Activated naive CD4-positive, alpha-beta T cell treated with anti-CD3 and anti-CD28 coated beads for 36 hours (primary cell): ENCODE data around the gene KANK4. TPM values are rescaled to one million over a fixed set of nuclear protein-coding genes. Genes with fewer than 3 reads are reported as not detected.

Experiments
- CTCF ChIA-PET: fragments of 350-600 bp; sonication (Branson Sonifier 250); formaldehyde crosslinking; loops from one replicate; lab custom pipeline; 2021; ENCODE audit warnings: antibody characterized with exemption; lab: Charles Lee
- DNase-seq: peaks from one replicate; pipeline ENCODE4 v3.0.0-alpha.2; 2020
- H3K27ac Mint-ChIP-seq: one replicate; pipeline ENCODE4 v1.8.0; 2021; ENCODE audit warnings: mild to moderate bottlenecking, mixed read lengths
- H3K27me3 Mint-ChIP-seq: one replicate; pipeline ENCODE4 v1.8.0; 2021; ENCODE audit warnings: low read depth, mixed read lengths
- H3K36me3 Mint-ChIP-seq: one replicate; pipeline ENCODE4 v1.8.0; 2021; ENCODE audit warnings: low read depth, mixed read lengths
- H3K4me1 Mint-ChIP-seq: one replicate; pipeline ENCODE4 v1.8.0; 2021; ENCODE audit warnings: low read depth, mixed read lengths
- H3K4me3 Mint-ChIP-seq: one replicate; pipeline ENCODE4 v1.8.0; 2021; ENCODE audit warnings: mild to moderate bottlenecking, moderate library complexity, mixed read lengths
- H3K9me3 Mint-ChIP-seq: one replicate; pipeline ENCODE4 v1.8.0; 2021; ENCODE audit warnings: mixed read lengths
- intact Hi-C: fragments of 100-400 bp; cut with micrococcal nuclease; formaldehyde crosslinking; loops from one replicate; pipeline ENCODE4 v1.15.1; 2023
- total RNA-seq, 2 experiments: library from RNA; stranded (reverse); gene quantifications; one replicate each; pipeline ENCODE4 v1.2.3, GENCODE V29; 2021

The KANK4 gene
- total RNA-seq, 2 experiments from 2014 or later: not detected

DNA sequence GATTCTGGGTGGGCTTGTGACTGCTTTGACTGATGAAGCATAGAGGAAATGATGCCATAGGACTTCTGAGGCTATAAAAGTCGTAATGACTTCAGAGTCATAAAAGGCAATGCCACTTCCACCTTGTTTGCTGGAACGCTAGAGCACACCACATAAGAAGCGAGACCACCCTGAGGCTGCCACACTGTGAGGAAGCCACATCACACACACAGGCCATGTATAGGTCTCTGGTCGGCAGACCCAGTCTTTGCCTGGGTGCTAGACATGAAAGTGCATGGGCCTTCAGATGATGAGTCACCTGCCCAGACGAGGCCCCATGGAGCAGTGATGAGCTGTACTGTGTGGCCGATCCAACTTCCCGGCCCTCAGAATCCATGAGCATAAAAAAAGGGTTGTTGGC lies 14.2 kb upstream of the KANK4 start:
- H3K27me3 Mint-ChIP-seq: no peaks in the 10 kb centered on the region
- H3K9me3 Mint-ChIP-seq: no peaks in the 10 kb centered on the region
- no peaks in the 10 kb centered on the region for H3K4me1 Mint-ChIP-seq
- H3K36me3 Mint-ChIP-seq: no peaks in the 10 kb centered on the region
- H3K27ac Mint-ChIP-seq: no peak overlapping the region
- intact Hi-C loops: no loop called here
- H3K4me3 Mint-ChIP-seq: no peak overlapping the region
- no peak for DNase-seq
- CTCF ChIA-PET: interaction anchor here (0.7 kb wide), 1 partner anchor 174 kb away, joined by 3 read pairs; no protein-coding TSS in a partner anchor

DNA sequence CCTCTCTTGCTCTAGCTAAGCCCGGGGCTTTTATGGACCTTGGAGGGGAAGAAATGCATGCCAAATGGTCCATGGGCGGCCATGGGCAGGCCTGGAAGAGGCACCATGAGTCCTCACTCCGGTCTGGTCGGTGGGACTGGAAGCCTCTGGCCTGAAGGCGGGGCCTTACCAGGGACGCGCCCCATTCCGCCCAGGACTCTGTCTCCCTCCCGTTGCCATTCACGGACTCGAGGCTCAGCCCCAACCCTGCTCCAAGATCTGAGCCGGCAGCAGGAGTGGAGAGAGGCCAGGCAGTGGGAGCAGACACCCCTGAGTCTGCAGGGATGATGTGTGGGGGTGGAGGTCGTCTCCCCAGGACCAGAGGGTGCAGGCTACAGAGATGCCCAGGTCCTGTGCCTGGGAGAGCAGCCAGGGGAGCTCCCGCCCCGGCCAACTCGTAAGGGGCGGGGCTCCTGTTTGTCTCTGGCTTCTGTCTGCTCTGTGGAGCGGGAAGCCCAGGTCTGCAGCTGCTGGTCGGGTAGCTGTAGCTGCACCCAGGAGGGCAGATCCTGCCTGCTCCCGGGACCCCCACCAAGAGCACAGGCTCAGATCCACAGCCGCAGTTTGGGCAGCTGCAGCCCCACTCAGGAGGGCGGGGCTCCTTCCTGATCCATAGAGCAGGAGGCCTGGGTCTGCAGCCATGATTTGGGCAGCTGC lies 8.3 kb upstream of the KANK4 start:
- Mint-ChIP-seq H3K4me1 (no peaks in the 10 kb centered on the region), H3K36me3 (no peaks in the 10 kb centered on the region), H3K27me3 (peaks cover 3% of the 10 kb centered on the region), H3K9me3 (no peaks in the 10 kb centered on the region), H3K4me3 (no peak overlapping the region), H3K27ac (no peak overlapping the region)
- no peak for DNase-seq
- CTCF ChIA-PET: no interaction called here
- intact Hi-C loops: no loop called here

DNA sequence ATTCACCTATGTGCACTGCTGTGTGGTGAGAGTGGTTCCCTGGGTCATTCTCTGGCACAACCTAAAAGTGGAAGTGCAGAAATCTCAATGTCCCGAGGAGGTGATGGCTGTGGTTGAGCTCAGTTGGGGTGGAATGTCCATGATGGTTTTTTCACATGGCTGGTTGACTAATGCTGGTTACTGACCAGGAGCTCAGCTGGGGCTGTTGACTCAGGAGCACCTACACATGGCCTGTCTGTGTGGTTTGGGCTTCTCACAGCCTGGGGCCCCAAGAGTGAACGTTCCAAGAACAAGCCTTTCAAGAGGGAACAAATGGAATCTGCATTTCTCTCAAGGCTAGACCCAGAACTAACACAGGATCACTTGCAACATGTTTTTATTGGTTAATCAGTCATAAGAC lies 6.4 kb upstream of the KANK4 start:
- Mint-ChIP-seq H3K27me3 (peaks cover 5% of the 10 kb centered on the region), H3K4me1 (no peaks in the 10 kb centered on the region), H3K27ac (no peak overlapping the region), H3K36me3 (no peaks in the 10 kb centered on the region), H3K4me3 (no peak overlapping the region), H3K9me3 (no peaks in the 10 kb centered on the region)
- intact Hi-C loops: no loop called here
- no peak for DNase-seq
- CTCF ChIA-PET: no interaction called here

DNA sequence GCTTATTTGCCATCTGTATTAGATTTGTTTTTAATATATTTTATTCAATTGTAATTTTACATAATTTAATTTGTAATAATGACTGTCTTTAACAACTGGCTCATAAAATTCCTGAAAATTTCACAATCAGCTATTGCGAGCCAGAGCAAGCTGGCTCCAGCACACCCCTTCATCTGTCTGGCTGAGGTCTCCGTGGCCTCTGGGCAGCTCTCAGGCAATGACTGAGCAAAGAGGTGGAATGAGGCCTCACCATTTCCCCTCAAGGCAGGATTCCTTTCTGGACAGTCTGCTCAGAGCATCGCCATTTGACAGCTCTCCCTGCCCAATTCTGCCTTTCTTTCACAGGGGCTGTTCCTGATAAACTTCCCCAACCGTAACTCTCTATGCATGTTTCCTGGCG lies 5.8 kb upstream of the KANK4 start:
- no peaks in the 10 kb centered on the region for H3K36me3 Mint-ChIP-seq
- no peaks in the 10 kb centered on the region for H3K9me3 Mint-ChIP-seq
- intact Hi-C loops: no loop called here
- no peaks in the 10 kb centered on the region for H3K4me1 Mint-ChIP-seq
- no peak overlapping the region for H3K4me3 Mint-ChIP-seq
- no peak overlapping the region for H3K27ac Mint-ChIP-seq
- peaks cover 11% of the 10 kb centered on the region for H3K27me3 Mint-ChIP-seq
- DNase-seq: no peak
- CTCF ChIA-PET: no interaction called here

DNA sequence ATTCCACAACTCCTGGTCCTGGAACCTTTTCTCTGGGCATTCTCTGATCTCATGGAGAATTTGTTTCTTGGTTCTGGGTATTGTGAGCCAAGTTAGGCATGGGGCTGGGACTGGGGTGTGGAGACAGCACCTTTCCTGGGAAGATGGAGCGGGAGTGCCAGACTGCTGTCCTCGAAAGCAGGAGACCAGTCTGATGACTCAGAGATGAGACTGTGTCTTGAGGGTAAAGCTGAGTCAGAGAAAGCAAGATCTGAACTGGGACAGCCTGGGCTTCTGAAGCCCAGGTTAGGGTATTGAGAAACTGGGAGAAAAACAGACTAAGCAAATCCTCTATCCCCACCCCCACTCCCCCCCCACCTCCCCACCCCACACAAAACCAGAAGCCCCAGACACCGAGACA lies 2.2 kb upstream of the KANK4 start:
- intact Hi-C loops: no loop called here
- Mint-ChIP-seq H3K4me3 (no peak overlapping the region), H3K27ac (no peak overlapping the region), H3K9me3 (no peaks in the 10 kb centered on the region), H3K4me1 (peaks cover 2% of the 10 kb centered on the region), H3K36me3 (no peaks in the 10 kb centered on the region), H3K27me3 (peaks cover 30% of the 10 kb centered on the region)
- CTCF ChIA-PET: interaction anchor here (1.1 kb wide), 1 partner anchor 146 kb away, joined by 3 read pairs; no protein-coding TSS in a partner anchor
- no peak for DNase-seq

DNA sequence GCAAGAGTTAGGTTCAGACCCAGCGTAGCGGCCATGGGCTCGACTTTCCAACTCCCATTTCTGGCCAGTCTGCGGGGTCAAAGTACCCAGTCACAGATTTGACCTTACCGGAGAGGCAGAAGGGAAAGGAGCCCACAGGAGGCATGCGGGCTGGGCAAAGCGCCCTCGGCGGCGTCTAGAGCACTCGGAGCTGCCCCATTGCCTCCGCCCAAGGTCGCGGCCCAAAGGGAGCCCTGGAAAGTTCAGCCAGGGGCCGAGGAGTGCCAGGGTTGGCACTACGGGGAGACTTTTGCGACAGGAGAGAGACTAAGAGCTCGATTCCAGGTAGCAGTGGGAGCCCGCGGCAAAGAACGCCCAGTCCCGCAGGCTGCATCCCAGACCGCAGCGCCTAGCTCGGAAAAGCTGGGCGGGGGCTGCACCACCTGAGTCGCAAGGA lies 896 bp downstream of the KANK4 start:
- CTCF ChIA-PET: interaction anchor here (0.8 kb wide), 1 partner anchor 143 kb away, joined by 3 read pairs; no protein-coding TSS in a partner anchor
- DNase-seq: no peak
- Mint-ChIP-seq H3K27me3 (peaks cover 30% of the 10 kb centered on the region), H3K4me3 (no peak overlapping the region), H3K4me1 (peaks cover 2% of the 10 kb centered on the region), H3K9me3 (no peaks in the 10 kb centered on the region), H3K27ac (no peak overlapping the region), H3K36me3 (no peaks in the 10 kb centered on the region)
- intact Hi-C loops: no loop called here

- CTCF ChIA-PET: no interaction called here
- no peaks in the 10 kb centered on the region for H3K9me3 Mint-ChIP-seq
- no peak for DNase-seq
- no peaks in the 10 kb centered on the region for H3K36me3 Mint-ChIP-seq
- no peak overlapping the region for H3K4me3 Mint-ChIP-seq
- intact Hi-C loops: no loop called here
- peaks cover 2% of the 10 kb centered on the region for H3K4me1 Mint-ChIP-seq
- H3K27me3 Mint-ChIP-seq: peaks cover 30% of the 10 kb centered on the region
- no peak overlapping the region for H3K27ac Mint-ChIP-seq
Measured at GRCh38 chr1:62317021-62317768, 2.0 kb downstream of the KANK4 start.

GRCh38 chr1:62316135-62316534 lies 3.1 kb downstream of the KANK4 start:
- no peak overlapping the region for H3K27ac Mint-ChIP-seq
- no peak for DNase-seq
- H3K4me3 Mint-ChIP-seq: no peak overlapping the region
- H3K36me3 Mint-ChIP-seq: no peaks in the 10 kb centered on the region
- H3K27me3 Mint-ChIP-seq: peaks cover 28% of the 10 kb centered on the region
- CTCF ChIA-PET: no interaction called here
- peaks cover 2% of the 10 kb centered on the region for H3K4me1 Mint-ChIP-seq
- intact Hi-C loops: no loop called here
- H3K9me3 Mint-ChIP-seq: no peaks in the 10 kb centered on the region

- H3K27me3 Mint-ChIP-seq: peaks cover 26% of the 10 kb centered on the region
- H3K4me1 Mint-ChIP-seq: peaks cover 2% of the 10 kb centered on the region
- intact Hi-C loops: no loop called here
- H3K27ac Mint-ChIP-seq: no peak overlapping the region
- CTCF ChIA-PET: no interaction called here
- H3K9me3 Mint-ChIP-seq: no peaks in the 10 kb centered on the region
- no peak overlapping the region for H3K4me3 Mint-ChIP-seq
- no peaks in the 10 kb centered on the region for H3K36me3 Mint-ChIP-seq
- no peak for DNase-seq
Measured at GRCh38 chr1:62315387-62315786, 3.8 kb downstream of the KANK4 start.

DNA sequence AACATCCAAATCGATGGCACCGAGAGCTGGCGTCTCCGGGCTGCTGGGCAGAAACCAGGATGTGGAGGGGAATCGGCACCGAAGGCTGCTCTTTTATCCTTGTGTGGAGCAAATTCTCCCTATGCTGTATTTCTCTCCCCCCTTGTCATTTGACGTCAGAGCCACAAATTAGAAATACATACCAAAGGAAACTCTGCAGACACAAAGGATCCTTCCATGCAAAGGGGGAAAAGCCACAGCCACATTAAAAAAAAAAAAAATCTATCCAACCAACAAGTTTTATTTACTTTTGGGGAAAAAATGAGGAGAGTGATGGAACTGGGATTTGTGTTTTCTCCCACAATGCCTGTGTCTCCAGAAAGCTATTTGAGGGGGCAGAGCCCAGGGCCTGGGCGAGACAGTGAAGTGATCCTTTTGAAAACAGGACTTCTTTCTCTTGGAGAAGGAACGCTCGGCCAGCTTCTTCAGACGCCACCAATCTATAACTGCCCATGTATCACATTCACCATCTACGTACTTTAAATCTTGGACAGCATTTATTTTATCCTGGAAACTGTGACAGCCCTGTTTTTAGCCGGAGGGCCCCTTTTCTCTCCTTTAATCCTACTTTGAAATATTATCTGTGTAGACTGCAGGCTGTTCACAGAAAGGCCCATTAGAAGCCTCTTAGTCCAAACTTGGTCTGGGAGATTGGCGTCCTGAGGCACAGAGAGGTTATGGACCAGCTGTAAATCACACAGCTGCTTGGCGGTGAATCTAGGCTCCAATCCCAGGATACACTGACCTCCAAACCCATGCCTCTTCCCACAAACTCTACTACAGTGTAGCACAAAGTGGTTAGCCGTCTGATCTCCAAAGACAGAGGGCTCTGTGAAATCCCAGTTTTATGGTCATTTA lies 4.5 kb downstream of the KANK4 start:
- H3K9me3 Mint-ChIP-seq: no peaks in the 10 kb centered on the region
- no peak for DNase-seq
- peaks cover 2% of the 10 kb centered on the region for H3K4me1 Mint-ChIP-seq
- CTCF ChIA-PET: no interaction called here
- no peak overlapping the region for H3K27ac Mint-ChIP-seq
- H3K4me3 Mint-ChIP-seq: no peak overlapping the region
- H3K36me3 Mint-ChIP-seq: no peaks in the 10 kb centered on the region
- H3K27me3 Mint-ChIP-seq: peaks cover 19% of the 10 kb centered on the region
- intact Hi-C loops: no loop called here

DNA sequence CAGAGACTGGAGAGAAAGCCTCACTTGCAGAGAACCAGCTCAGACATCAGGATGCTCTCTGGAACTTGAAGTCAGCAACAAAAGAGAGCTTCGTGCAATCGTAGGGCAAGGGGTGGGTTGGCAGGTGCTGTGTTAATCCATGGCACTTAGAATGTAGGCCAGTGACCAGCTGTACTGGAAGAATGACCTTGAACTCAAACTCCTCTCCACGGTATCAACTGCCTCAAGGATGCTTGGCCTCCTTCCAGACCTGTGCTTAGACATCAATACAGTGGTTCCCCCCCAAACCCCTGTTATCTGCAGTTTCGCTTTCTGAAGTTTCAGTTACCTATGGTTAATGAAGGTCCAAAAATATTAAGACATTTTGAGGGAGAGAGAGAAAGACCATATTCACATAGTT lies 6.5 kb downstream of the KANK4 start:
- CTCF ChIA-PET: interaction anchor here (1.3 kb wide), 1 partner anchor 137 kb away, joined by 6 read pairs; no protein-coding TSS in a partner anchor
- Mint-ChIP-seq H3K4me3 (no peak overlapping the region), H3K27me3 (peaks cover 13% of the 10 kb centered on the region), H3K4me1 (no peaks in the 10 kb centered on the region), H3K36me3 (no peaks in the 10 kb centered on the region), H3K27ac (no peak overlapping the region), H3K9me3 (no peaks in the 10 kb centered on the region)
- intact Hi-C loops: no loop called here
- DNase-seq: no peak

DNA sequence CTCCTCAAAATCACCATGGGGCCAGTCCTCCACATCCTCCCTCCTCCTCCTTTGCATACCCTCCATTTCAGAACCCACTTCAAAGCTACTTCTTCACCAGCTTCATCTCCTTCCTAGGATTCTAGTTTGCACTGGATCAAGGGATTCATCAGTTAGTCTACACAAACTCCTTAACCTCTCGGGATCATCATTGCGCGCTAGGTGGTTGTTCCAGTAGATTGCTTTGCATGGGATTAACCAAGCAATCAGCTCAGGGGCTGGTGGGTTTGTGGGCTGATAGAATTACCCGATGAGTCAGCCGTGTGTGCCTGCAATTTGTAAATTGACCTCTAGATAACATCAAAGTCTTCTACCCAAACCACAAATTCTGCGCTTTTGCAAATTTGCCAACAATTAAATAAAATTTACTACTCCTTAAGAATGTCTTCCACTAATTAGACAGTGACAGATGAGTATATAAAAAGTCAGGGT lies 7.7 kb downstream of the KANK4 start:
- no peak overlapping the region for H3K4me3 Mint-ChIP-seq
- no peak for DNase-seq
- H3K4me1 Mint-ChIP-seq: no peaks in the 10 kb centered on the region
- intact Hi-C loops: no loop called here
- H3K9me3 Mint-ChIP-seq: no peaks in the 10 kb centered on the region
- no peaks in the 10 kb centered on the region for H3K36me3 Mint-ChIP-seq
- CTCF ChIA-PET: no interaction called here
- no peak overlapping the region for H3K27ac Mint-ChIP-seq
- H3K27me3 Mint-ChIP-seq: peaks cover 4% of the 10 kb centered on the region
